Esophagus squamous epithelium (tissue), 5 donors: Measurements from ENCODE around the gene ATP11A. TPM values are rescaled to one million over a fixed set of nuclear protein-coding genes. Genes with fewer than 3 reads are reported as not detected.
"Not testable (repeated sequence)": the region's sequence is repeated elsewhere in the genome, so short reads cannot be mapped to it uniquely, and the experiment has no call there.

Source experiments
- DNase-seq: peaks from one replicate; lab custom pipeline; 2025; lab: John Stamatoyannopoulos, UW
- H3K27ac ChIP-seq, 4 donors: fragments of 200-600 bp; sonication (generic); one replicate each; pipeline ENCODE4 v1.5.1; 2016 to 2019; ENCODE audit warnings: mild to moderate bottlenecking in 1 of 4
- H3K27me3 ChIP-seq, 4 donors: fragments of 200-600 bp; sonication (generic); 1 replicate in 3 of 4; 2 replicates in 1 of 4; pipeline versions ENCODE4 v1.5.1 to v1.6.0; 2017 to 2021; ENCODE audit warnings: antibody characterized with exemption in 1 of 4
- H3K36me3 ChIP-seq, 3 donors: fragments of 200-600 bp; sonication (generic); one replicate each; pipeline ENCODE4 v1.5.1; 2016 to 2019
- H3K4me1 ChIP-seq, 3 donors: fragments of 200-600 bp; sonication (generic); one replicate each; pipeline ENCODE4 v1.5.1; 2017 to 2019
- H3K4me3 ChIP-seq, 4 donors: fragments of 200-600 bp; sonication (generic); 1 replicate in 3 of 4; 2 replicates in 1 of 4; pipeline ENCODE4 v1.5.1; 2016 to 2019; ENCODE audit warnings: mild to moderate bottlenecking in 2 of 4, moderate library complexity in 1 of 4
- H3K9me3 ChIP-seq, 3 donors: fragments of 200-600 bp; sonication (generic); one replicate each; pipeline ENCODE4 v1.5.1; 2016 to 2019
- POLR2A ChIP-seq, 4 donors: fragments of 450-650 bp; IDR thresholded peaks; one replicate each; pipeline ENCODE4 v1.6.1; 2017; ENCODE audit warnings: antibody characterized with exemption in 4 of 4, mild to moderate bottlenecking in 4 of 4, moderate library complexity in 3 of 4
- WGBS, 2 donors: methylation state at CpG; one replicate each; pipeline ENCODE4 v1.1.5; 2018; 5-methylcytosine and 5-hydroxymethylcytosine counted together
- intact Hi-C: fragments of 100-400 bp; cut with DNase I; formaldehyde crosslinking; loops from one replicate; pipeline ENCODE4 v1.15.0; 2022
- total RNA-seq, 4 donors: library from RNA; depleted of rRNA; stranded (reverse); fragments of >200 nt; gene quantifications; one replicate each; pipeline ENCODE4 v1.1.0, GENCODE V29; 2016
- TF ChIP-seq, protein P1 (sequence below), 6 experiments: fragments of 450-650 bp in 4 of 6; fragments of 200-600 bp in 2 of 6; sonication (generic) in 2 of 6; IDR thresholded peaks; one replicate each; pipeline ENCODE4 v1.5.1; 2016 to 2019; ENCODE audit warnings: antibody characterized with exemption in 6 of 6, mild to moderate bottlenecking in 4 of 6, moderate library complexity in 4 of 6
- donor health status: DM: yes; HTN: yes; CAD: no.

ATP11A gene
- total RNA-seq, 4 donors from 2014 or later, result 9.6 to 20.0 (median 16.1) TPM

DNA sequence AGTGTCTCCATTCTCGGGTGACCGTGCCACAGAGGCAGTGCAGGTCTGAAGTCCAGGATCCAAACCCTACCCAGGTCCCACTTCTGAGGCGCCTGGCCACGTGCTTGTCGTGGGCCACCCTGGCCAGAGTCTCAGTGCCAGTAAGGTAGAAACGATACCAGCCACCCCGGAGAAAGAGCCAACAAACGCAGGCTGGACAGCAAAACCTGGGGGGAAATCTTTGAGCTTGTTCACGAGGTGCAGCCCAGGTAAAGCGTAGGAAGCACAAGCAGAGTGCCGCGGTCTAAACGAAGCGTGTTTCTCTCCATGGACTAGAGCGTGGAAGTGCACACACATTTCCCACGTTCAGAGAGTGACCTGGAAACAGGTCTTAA is 95.6 kb downstream of the ATP11A start:
- WGBS, 2 donors, result 89 to 96% methylated on average over 3 to 9 of the region's 16 CpGs
- Histone ChIP-seq H3K36me3 (peaks cover 0 to 48% (median 0%) of the 10 kb centered on the region in 3 donors), H3K4me1 (peaks cover 0 to 30% (median 11%) of the 10 kb centered on the region in 3 donors), H3K27me3 (no peaks in the 10 kb centered on the region), H3K27ac (no peak overlapping the region), H3K9me3 (no peaks in the 10 kb centered on the region), H3K4me3 (no peak overlapping the region)
- intact Hi-C loops, result no loop called here
- TF ChIP-seq POLR2A (IDR thresholded peaks at IDR 0.05), result no peak
- TF ChIP-seq, protein P1, sequence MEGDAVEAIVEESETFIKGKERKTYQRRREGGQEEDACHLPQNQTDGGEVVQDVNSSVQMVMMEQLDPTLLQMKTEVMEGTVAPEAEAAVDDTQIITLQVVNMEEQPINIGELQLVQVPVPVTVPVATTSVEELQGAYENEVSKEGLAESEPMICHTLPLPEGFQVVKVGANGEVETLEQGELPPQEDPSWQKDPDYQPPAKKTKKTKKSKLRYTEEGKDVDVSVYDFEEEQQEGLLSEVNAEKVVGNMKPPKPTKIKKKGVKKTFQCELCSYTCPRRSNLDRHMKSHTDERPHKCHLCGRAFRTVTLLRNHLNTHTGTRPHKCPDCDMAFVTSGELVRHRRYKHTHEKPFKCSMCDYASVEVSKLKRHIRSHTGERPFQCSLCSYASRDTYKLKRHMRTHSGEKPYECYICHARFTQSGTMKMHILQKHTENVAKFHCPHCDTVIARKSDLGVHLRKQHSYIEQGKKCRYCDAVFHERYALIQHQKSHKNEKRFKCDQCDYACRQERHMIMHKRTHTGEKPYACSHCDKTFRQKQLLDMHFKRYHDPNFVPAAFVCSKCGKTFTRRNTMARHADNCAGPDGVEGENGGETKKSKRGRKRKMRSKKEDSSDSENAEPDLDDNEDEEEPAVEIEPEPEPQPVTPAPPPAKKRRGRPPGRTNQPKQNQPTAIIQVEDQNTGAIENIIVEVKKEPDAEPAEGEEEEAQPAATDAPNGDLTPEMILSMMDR (IDR thresholded peaks at IDR 0.05), result no peak
- DNase-seq, result no peak

DNA sequence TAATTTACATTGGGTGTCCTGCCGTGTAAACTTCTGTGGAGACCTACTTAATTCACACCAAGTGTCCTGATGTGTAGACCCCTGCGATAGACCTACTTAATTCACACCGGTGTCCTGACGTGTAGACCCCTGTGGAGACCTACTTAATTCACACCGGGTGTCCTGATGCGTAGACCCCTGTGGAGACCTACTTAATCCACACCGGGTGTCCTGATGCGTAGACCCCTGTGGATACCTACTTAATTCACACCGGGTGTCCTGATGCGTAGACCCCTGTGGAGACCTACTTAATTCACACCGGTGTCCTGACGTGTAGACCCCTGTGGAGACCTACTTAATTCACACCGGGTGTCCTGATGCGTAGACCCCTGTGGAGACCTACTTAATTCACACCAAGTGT is 97.0 kb downstream of the ATP11A start:
- peaks cover 0 to 59% (median 0%) of the 10 kb centered on the region in 3 donors for H3K36me3 ChIP-seq
- H3K27ac ChIP-seq, H3K4me3 ChIP-seq, DNase-seq, H3K9me3 ChIP-seq, intact Hi-C loops, H3K27me3 ChIP-seq: not testable (repeated sequence)
- 89 to 97% methylated on average over 14 of the region's 14 CpGs for WGBS, 2 donors
- peaks cover 0 to 17% (median 9%) of the 10 kb centered on the region in 3 donors for H3K4me1 ChIP-seq

DNA sequence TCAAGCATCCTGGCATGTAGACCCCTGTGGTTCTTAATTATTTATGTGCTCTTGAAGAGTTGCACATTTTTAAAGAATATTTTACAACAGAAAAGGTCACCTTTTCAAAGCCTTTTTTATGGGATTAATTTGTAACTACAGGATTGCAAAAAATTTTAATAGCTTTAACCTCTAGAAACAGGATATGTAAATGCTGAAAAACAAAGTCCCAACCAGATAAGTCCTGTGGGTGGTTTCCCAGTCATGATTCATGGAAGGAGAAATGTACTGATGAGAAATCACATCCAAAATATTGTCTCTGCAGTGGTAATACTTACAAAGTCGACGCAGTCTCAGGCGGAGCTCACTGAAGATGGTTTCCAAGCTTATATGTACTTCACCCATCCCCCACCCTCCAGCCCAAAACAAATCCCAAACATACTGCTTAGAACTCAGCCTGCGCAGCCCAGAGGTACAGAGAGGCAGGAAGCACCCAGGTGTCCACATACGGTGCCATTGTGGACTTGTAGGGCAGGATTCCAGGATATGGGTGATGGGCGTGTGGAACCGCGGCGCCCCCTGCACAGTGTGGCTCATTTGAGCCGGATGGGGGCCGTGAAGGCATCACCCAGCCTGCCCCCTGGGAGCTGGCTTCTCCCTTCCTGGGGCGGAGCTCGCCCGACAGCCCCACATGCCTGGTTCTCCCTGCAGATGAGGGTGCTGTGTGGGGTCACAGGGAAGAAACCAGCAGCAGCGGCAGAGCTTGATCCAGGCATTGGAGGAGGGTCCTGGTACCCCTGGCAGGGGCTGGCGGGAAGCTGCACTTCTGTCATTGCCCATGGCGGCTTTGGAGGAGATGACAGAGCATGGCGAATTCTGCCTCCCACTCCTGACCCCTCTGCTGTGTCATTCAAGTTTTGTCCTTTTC is 101.2 kb downstream of the ATP11A start:
- intact Hi-C loops, result no loop called here

DNA sequence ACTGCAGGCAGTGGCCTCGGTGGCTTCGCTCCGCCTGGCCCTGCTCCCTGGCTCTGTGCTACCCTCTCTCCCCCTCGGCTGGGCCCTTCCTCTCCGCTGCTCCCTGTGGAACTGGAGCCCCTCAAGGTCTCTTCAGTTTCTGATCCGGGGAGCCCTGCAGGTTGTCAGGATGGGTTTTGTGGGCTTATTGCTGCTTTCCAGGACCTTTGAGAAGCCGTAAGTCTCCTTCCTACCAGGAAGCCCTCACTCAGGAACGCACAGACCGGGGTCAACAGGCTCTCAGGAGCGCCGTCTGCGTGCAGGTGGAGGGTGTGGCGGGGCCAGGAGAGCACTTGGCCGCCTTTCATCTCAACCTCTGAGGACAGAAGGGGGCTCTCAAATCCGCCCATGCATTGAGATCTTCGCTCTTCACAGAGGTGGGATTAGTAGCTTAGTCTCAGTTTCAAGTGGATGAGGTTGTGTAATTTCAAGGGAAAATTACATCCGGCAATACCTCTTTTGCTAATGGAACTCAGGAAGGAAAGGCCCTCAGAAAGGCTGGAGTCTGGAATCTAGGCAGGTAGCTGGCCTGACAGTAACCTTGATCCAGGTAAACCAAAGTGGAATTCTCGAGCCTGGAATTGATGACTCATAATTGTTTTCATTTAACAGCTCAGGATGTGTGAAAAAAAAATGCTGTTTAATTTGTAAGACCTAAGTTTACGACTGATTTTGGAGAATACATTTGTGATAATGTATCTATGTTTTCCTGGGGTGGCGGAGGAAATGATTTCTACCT is 102.0 kb downstream of the ATP11A start:
- no peak for DNase-seq
- no peaks in the 10 kb centered on the region for H3K4me1 ChIP-seq
- H3K27me3 ChIP-seq, result no peaks in the 10 kb centered on the region
- H3K4me3 ChIP-seq, result no peak overlapping the region
- H3K9me3 ChIP-seq, result no peaks in the 10 kb centered on the region
- H3K27ac ChIP-seq, result no peak overlapping the region
- TF ChIP-seq, protein P1 (IDR thresholded peaks at IDR 0.05), result no peak
- no peak for TF ChIP-seq POLR2A (IDR thresholded peaks at IDR 0.05)
- WGBS, 2 donors, result 87 to 88% methylated on average over 10 to 18 of the region's 20 CpGs
- intact Hi-C loops, result no loop called here
- peaks cover 0 to 40% (median 0%) of the 10 kb centered on the region in 3 donors for H3K36me3 ChIP-seq

More for the DNA sequence above, 101.2 kb downstream of the ATP11A start:
- Histone ChIP-seq H3K9me3 (no peaks in the 10 kb centered on the region), H3K27me3 (no peaks in the 10 kb centered on the region), H3K4me3 (no peak overlapping the region), H3K4me1 (no peaks in the 10 kb centered on the region), H3K27ac (no peak overlapping the region), H3K36me3 (peaks cover 0 to 48% (median 0%) of the 10 kb centered on the region in 3 donors)
- no peak for TF ChIP-seq POLR2A (IDR thresholded peaks at IDR 0.05)
- TF ChIP-seq, protein P1 (IDR thresholded peaks at IDR 0.05), result no peak
- 90 to 93% methylated on average over 8 to 12 of the region's 18 CpGs for WGBS, 2 donors
- DNase-seq, result no peak

DNA sequence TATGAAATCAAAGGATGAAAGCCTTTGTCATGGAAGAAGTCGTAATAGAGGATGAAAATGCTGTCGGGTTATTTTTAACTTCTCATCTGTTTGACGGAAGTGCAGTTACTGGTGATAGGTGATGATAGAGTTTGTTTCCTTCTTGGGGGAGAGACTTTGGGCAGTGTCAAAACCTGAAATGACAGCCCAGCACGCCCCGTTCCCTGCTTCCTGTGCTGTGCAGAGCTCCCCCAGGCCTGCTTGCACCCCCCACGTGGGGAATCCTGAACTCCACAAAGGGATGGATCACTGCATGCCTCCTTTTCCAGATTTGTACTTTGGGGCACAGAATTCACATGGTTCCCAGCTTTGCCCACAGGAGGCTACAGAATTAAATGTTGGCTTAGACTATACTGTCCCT is 102.7 kb downstream of the ATP11A start:
- DNase-seq, result no peak
- Histone ChIP-seq H3K4me3 (no peak overlapping the region), H3K27ac (no peak overlapping the region), H3K36me3 (peaks cover 0 to 33% (median 0%) of the 10 kb centered on the region in 3 donors), H3K27me3 (no peaks in the 10 kb centered on the region), H3K9me3 (no peaks in the 10 kb centered on the region), H3K4me1 (no peaks in the 10 kb centered on the region)
- intact Hi-C loops, result no loop called here
- 79 to 82% methylated on average over 4 to 6 of the region's 6 CpGs for WGBS, 2 donors
- TF ChIP-seq, protein P1 (IDR thresholded peaks at IDR 0.05), result no peak
- TF ChIP-seq POLR2A (IDR thresholded peaks at IDR 0.05), result no peak
